ENCODE measurements around the gene TEDC1.

TEDC1 gene

DNA sequence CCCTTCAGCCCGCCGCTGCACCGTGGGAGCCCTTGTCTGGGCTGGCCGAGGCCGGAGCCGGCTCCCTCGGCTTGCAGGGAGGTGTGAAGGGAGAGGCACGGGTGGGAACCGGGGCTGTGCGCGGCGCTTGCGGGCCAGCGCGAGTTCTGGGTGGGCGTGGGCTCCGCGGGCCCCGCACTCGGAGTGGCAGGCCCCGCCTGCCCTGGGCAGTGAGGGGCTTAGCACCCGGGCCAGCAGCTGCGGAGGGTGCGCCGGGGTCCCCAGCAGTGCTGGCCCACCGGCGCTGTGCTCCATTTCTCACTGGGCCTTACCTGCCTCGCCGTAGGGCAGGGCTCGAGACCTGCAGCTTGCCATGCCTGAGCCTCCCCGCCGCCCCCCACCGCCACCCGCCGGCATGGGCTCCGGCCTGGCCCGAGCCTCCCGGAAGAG is 56.7 kb downstream of the TEDC1 start:
- no peak for DNase-seq

All from stimulated activated CD4-positive, alpha-beta T cell treated with anti-CD3 and anti-CD28 coated beads, Interleukin-4, amount 100 ng/mL, for 1 hour (primary cell).